Choroid plexus epithelial cell (primary cell): ENCODE results near the gene LMAN1L.

Experiments
- DNase-seq: peaks from one replicate; pipeline ENCODE4 v3.0.0-alpha.2; 2010; ENCODE audit warnings: low read depth
- H3K4me3 ChIP-seq: 2 replicates; pipeline ENCODE4 v1.5.1; 2011; ENCODE audit warnings: low read depth, mild to moderate bottlenecking, control low read depth, low read length, moderate library complexity
- TF ChIP-seq, protein P1 (sequence below): conservative IDR thresholded peaks from 2 replicates; pipeline ENCODE4 v1.5.1; 2011; ENCODE audit warnings: low read depth, mild to moderate bottlenecking, control low read depth, inconsistent platforms, low read length, moderate library complexity

LMAN1L gene

GRCh38 chr15:74825866-74826265 lies 13.2 kb downstream of the LMAN1L start:
- TF ChIP-seq, protein P1, sequence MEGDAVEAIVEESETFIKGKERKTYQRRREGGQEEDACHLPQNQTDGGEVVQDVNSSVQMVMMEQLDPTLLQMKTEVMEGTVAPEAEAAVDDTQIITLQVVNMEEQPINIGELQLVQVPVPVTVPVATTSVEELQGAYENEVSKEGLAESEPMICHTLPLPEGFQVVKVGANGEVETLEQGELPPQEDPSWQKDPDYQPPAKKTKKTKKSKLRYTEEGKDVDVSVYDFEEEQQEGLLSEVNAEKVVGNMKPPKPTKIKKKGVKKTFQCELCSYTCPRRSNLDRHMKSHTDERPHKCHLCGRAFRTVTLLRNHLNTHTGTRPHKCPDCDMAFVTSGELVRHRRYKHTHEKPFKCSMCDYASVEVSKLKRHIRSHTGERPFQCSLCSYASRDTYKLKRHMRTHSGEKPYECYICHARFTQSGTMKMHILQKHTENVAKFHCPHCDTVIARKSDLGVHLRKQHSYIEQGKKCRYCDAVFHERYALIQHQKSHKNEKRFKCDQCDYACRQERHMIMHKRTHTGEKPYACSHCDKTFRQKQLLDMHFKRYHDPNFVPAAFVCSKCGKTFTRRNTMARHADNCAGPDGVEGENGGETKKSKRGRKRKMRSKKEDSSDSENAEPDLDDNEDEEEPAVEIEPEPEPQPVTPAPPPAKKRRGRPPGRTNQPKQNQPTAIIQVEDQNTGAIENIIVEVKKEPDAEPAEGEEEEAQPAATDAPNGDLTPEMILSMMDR: no peak
- DNase-seq: no peak
- H3K4me3 ChIP-seq: no peak overlapping the region

- DNase-seq: peak; percentile 6
- TF ChIP-seq, protein P1: no peak
- no peak within 1 kb of the TSS for H3K4me3 ChIP-seq
Observed at GRCh38 chr15:74826364-74826819, 13.8 kb downstream of the LMAN1L start, which contains the start of gene CPLX3. Gene CPLX3, plus strand, starts transcription at chr15:74826627. Its CDS starts 77 bp downstream, at chr15:74826704.

- no peak for DNase-seq
- H3K4me3 ChIP-seq: no peak overlapping the region
- TF ChIP-seq, protein P1: no peak
Observed at GRCh38 chr15:74826921-74827320, 14.3 kb downstream of the LMAN1L start.

DNA sequence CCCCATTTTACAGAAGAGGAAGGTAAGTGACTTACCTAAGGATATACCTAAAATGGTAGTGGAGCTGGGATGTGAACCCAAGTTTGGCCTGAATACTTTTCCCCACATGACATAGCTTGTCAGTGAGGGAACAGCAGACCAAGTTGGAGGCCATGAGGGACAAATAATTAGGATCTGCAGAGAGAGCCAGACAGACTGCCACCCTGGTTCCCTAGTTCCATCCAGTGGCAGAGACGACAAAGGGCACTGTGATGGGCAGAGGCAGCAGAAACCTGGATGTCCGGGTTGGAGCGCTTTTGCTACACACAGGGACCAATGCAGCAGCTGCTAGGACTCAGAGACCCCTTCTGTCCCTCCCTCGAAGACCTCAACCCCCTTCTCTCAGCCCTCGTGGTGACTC lies 15.0 kb downstream of the LMAN1L start:
- TF ChIP-seq, protein P1: no peak
- H3K4me3 ChIP-seq: no peak overlapping the region
- DNase-seq: no peak

DNA sequence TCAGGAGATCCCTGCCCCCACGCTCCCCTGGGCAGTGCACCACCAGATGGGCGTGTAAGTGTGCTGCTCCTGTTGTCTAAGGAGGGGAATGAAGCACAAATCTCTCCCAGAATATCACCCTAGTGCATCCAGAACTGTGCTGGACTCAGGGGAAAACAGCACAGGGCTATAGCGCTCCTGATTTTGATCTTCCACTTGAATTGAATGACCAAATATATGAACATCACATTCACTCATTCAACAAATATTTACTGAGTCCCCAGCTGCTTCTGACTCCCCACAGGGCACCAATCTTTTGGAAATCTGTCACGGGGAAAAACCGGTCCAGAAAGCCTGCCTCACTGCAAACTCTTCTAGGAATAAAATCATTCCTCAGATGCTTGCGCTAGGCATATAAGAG lies 16.2 kb downstream of the LMAN1L start:
- no peak overlapping the region for H3K4me3 ChIP-seq
- TF ChIP-seq, protein P1: no peak
- DNase-seq: no peak

DNA sequence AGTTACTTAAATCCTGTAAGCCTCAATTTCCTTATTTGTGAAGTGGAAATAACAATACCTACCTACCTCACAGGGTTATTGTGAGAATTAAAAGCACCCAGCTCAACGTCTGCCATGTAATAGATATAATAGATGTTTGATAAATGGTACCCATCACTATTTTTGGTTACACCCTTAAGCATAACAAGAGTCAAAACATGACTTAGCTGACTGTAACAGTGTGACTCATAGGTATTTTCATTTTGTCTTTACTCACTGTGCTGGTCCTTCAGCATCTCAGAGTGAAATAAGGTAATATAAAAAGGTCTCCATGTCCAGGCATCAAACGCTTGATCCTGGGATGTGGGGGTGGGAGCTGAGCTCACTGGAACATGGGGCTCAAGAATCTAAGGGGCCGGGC lies 16.9 kb downstream of the LMAN1L start:
- DNase-seq: no peak
- TF ChIP-seq, protein P1: no peak
- no peak overlapping the region for H3K4me3 ChIP-seq

- TF ChIP-seq, protein P1: no peak
- no peak overlapping the region for H3K4me3 ChIP-seq
- DNase-seq: no peak
Observed at GRCh38 chr15:74829991-74830390, 17.4 kb downstream of the LMAN1L start.
